Ovary (tissue), 3 donors: ENCODE results near the gene BAZ1A.

Source experiments
- CTCF ChIP-seq, 3 donors: fragments of 450-650 bp in 2 of 3; fragments of 200-600 bp in 1 of 3; IDR thresholded peaks; one replicate each; pipeline versions ENCODE4 v1.5.1 to v1.8.0; 2016 to 2022; ENCODE audit warnings: antibody characterized with exemption in 3 of 3, mild to moderate bottlenecking in 1 of 3
- EP300 ChIP-seq: sonication (generic); formaldehyde crosslinking; IDR thresholded peaks from one replicate; pipeline ENCODE4 v1.6.1; 2017; ENCODE audit warnings: antibody characterized with exemption
- POLR2A ChIP-seq: fragments of 450-650 bp; IDR thresholded peaks from one replicate; pipeline ENCODE4 v1.6.1; 2017; ENCODE audit warnings: antibody characterized with exemption, mild to moderate bottlenecking, moderate library complexity
- donor health status: DM: no; HTN: no; CAD: no.

- TF ChIP-seq CTCF (IDR thresholded peaks at IDR 0.05): no peak
- no peak for TF ChIP-seq POLR2A
- TF ChIP-seq EP300: no peak
Observed at GRCh38 chr14:34713122-34713680, 162.0 kb downstream of the BAZ1A start.
